ENCODE results near the gene OXSR1.
"Not testable (repeated sequence)": the region's sequence is repeated elsewhere in the genome, so short reads cannot be mapped to it uniquely, and the experiment has no call there.

OXSR1 gene

GRCh38 chr3:38163841-38164642 is 1.3 kb upstream of the OXSR1 start:
- in situ Hi-C loops (cut with HindIII; ENCODE audit: low sequenced_read_pairs): no loop called here

- in situ Hi-C loops (cut with HindIII; ENCODE audit: low sequenced_read_pairs): no loop called here
Measured at GRCh38 chr3:38164643-38164951, 740 bp upstream of the OXSR1 start.

- in situ Hi-C loops (cut with HindIII; ENCODE audit: low sequenced_read_pairs): no loop called here
Measured at GRCh38 chr3:38165722-38166387, 518 bp downstream of the OXSR1 start.

GRCh38 chr3:38167591-38167990 is 2.3 kb downstream of the OXSR1 start:
- in situ Hi-C loops (cut with HindIII; ENCODE audit: low sequenced_read_pairs): no loop called here

- in situ Hi-C loops (cut with HindIII; ENCODE audit: low sequenced_read_pairs): no loop called here
Measured at GRCh38 chr3:38168151-38169026, 3.1 kb downstream of the OXSR1 start.

DNA sequence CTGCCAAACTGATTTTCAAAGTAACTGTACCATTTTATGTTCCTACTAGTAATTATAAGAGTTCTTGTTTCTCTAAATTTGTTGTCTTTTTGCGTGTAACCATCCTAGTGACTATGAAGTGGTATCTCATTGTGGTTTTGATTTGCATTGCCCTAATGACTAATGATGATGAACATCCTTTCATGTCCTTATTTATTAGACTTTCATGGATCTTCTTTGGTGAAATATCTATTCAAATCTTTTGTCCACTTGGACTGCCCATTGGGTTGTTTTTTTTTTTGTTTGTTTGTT is 3.6 kb downstream of the OXSR1 start:
- in situ Hi-C loops (cut with HindIII; ENCODE audit: low sequenced_read_pairs): no loop called here

DNA sequence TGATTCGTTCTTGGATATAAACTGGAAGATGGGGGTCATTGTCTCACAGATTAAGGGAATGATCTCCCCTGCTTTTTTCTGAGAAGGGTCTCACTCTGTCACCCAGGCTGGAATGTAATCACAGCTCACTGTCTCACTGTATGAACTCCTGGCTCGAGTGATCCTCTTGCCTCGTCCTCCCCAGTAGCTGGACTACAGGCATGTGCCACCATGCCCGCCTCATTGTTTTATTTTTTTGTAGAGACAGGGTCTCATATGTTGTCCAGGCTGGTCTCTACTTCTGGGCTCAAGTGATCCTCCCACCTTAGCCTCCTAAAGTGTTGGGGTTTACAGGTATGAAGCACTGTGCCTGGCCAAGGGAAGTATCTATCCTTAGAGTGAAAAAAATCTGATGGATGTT is 5.4 kb downstream of the OXSR1 start:
- in situ Hi-C loops (cut with HindIII; ENCODE audit: low sequenced_read_pairs): no loop called here

- in situ Hi-C loops (cut with HindIII; ENCODE audit: low sequenced_read_pairs): no loop called here
Measured at GRCh38 chr3:38171622-38172021, 6.3 kb downstream of the OXSR1 start.

DNA sequence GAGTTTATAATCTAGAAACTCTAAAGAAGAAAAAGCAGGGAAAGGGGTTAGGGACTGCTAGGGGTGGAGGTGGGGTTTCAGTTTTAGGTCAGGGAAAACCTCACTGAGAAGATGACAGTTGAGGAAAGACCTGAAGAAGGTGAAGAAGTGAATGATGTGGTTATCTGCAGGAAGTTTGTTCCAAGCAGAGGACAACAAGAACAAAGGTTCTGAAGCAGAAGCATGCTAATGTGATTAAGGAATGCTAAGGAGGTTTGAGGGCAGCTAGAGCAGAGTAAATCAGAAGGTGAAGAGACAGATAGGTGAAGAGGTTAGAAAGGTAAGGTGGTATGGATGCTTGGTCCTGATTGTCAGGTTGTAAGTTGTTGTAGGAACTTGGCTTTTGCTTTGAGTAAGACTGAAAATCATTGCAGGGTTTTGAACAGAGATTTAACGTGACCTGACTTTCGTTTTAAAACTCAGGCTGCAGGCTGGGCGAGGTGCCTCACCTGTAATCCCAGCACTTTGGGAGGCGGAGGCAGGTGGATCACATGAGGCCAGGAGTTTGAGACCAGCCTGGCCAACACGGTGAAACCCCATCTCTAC is 8.6 kb downstream of the OXSR1 start:
- in situ Hi-C loops (cut with HindIII; ENCODE audit: low sequenced_read_pairs): no loop called here

GRCh38 chr3:38177181-38177580 is 11.8 kb downstream of the OXSR1 start:
- in situ Hi-C loops (cut with HindIII; ENCODE audit: low sequenced_read_pairs): no loop called here

DNA sequence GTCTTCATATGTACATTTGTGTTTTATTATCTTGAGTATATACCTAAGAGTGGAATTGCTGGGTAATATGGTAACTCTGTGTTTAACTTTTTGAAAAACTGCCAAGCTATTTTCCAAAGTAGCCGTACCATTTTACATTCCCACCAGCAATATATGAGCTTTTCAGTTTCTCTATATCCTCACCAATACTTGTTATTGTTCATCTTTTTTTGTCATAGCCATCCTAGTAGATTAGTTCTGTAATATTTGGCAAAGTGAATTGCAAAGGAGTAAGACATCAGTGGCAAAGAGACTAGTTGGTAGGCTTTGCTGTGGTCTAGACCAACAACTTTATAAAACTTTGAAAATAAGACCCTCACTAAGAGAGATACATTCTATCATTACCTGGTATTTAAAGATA is 21.4 kb downstream of the OXSR1 start:
- in situ Hi-C loops (cut with HindIII; ENCODE audit: low sequenced_read_pairs): no loop called here

DNA sequence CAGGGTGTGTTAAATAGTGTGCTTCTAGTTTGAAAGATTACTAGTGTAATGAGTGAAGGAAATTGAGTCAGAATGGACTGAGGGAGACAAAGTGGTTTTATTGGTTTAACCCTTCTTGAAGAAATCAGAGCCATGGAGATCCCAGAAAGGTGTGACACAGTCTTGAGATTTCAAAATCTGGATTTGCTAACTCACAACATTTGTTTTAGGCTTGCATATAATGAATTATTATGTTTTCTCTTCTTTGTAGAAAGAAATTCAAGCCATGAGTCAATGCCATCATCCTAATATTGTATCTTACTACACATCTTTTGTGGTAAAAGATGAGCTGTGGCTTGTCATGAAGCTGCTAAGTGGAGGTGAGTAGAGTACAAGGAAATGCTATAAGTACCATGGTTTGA is 25.1 kb downstream of the OXSR1 start:
- in situ Hi-C loops (cut with HindIII; ENCODE audit: low sequenced_read_pairs): no loop called here

DNA sequence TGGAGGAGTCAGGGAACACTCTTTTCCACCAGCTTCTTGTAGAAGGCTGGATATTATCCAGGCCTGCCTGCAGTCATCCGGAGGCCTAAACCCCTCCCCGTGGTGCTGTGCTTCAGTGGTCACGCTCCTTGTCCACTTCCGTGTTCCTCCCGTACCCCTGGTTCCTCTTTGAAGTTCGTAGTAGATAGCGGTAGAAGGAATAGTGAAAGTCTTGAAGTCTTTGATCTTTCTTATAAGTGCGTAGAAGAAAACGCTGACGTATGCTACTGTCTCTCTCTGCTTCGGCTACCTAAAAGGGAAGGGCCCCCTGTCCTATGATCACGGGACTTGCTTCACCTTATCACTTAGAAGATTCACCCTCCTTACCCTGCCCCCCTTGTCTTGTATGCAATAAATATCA is 37.6 kb downstream of the OXSR1 start:
- in situ Hi-C loops (cut with HindIII; ENCODE audit: low sequenced_read_pairs): not testable (repeated sequence)

DNA sequence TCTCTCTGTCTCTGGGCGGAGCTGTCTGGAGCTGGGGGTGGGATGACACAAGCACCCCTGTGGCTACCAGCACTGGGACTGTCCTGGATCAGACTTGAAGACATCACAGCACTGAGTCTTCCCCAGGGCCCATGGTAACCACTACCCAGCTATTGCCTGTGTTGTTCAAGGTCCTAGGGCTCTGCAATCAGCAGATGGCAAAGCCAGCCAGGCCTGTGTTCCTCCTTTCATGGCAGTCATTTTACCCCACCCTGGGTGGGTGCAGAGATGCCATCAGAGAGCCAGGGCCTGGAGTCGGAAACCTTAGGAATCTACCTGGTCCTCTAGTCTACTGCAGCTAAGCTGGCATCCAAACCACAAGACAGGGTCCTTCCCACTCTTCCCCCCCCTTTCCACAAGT is 38.4 kb downstream of the OXSR1 start:
- in situ Hi-C loops (cut with HindIII; ENCODE audit: low sequenced_read_pairs): no loop called here

DNA sequence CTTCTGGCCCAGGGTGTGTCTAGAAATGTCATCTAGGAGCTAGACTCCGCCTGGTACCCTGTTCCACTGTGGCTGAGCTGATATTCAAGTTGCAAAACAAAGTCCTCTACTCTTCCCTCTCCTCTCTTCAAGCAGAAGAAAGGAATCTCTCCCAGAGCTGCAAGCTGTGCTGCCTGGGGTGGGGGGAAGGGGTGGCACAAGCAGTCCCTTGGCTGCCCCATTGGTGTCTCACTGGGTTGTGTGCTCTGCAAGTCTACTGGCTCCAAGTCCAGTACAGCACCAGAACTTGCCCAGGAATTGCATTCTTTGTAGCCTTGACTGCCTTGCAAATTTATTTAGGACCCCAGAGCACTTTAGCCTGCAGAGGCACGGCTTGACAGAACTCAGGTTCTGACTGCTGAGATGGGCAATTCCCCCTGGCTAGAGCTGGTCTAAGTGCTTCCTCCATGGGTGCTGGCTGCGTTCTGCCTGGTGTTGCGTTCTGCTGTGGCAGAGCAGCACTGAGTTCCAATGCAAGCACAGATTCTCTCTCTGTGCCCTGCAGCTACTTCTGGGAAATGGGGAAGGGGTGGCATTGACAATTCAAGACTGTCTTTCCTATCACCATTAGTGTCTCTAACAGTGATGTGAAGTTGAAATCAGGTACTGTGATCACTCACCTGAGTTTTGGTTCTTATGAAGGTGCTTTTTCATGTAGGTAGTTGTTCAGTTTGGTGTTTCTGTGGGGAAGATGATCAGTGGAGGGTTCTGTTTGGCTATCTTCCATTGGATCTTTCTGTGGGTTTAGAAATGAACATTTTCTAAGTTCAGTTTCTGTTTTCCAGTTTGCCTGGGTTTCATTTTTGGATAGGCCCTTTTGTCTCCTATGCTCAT is 39.5 kb downstream of the OXSR1 start:
- in situ Hi-C loops (cut with HindIII; ENCODE audit: low sequenced_read_pairs): no loop called here

GRCh38 chr3:38205472-38205805 is 40.1 kb downstream of the OXSR1 start:
- in situ Hi-C loops (cut with HindIII; ENCODE audit: low sequenced_read_pairs): no loop called here

DNA sequence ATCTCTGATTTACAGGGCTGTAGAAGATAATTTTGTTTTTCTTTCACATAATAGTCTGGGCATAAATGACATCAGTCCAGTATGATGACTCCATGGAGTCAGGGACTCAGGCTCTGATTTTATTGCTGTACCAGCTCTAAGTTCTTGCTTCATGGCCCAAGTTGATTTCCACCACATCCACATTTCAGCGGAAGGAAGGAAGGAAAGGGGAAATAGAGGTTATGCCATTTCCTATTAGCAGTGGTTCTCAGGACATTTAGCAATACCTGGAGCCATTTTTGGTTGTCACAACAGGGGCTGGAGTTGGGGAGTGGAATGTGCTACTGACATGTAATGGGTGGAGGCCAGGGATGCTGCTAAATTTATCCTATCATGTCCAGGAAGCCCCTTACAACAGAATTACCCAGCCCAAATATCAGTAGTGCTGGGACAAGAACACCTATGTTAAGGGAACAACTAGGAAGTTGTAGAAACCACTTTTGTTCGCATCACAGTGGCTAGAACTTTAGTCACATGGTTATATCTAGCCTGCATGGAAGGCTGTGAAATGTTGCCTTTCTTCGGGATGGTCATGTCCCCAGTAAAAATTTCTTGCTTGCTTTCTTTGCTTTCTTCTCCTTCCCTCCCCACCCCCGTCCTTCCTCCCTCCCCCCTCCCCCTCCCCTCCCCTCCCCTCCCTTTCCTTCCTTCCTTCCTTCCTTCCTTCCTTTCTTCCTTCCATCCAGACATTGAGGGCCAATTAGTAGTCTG is 42.1 kb downstream of the OXSR1 start:
- in situ Hi-C loops (cut with HindIII; ENCODE audit: low sequenced_read_pairs): no loop called here

GRCh38 chr3:38210141-38210757 is 44.9 kb downstream of the OXSR1 start:
- in situ Hi-C loops (cut with HindIII; ENCODE audit: low sequenced_read_pairs): no loop called here

GRCh38 chr3:38212141-38212540 is 46.8 kb downstream of the OXSR1 start:
- in situ Hi-C loops (cut with HindIII; ENCODE audit: low sequenced_read_pairs): no loop called here

DNA sequence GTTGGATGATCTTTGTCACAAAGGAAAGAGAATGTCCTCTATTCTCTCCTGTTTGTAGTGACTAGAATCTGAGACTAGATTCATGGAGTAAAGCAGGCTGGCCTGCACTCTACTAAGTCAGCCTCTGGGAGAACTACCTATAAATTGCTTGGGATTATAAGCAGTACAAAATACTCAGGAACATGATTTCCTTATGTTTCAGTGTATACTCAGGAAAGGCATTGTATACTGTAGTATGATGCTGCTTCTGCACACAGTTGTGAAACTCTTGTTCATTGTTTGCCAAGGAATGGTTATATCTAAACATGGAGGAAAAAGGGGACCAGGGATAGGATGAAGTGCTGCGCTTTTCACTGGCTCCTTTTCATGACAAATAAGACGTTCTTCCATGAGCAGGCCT is 49.2 kb downstream of the OXSR1 start:
- in situ Hi-C loops (cut with HindIII; ENCODE audit: low sequenced_read_pairs): no loop called here
